ENCODE measurements around the gene PCGF2. TPM values are rescaled to one million over a fixed set of nuclear protein-coding genes. Genes with fewer than 3 reads are reported as not detected.
A peak's percentile ranks its signal among the peaks of the same experiment; 100 is the strongest.

The PCGF2 gene
- total RNA-seq, 1 experiment from 2014 or later, result 95.1 TPM

DNA sequence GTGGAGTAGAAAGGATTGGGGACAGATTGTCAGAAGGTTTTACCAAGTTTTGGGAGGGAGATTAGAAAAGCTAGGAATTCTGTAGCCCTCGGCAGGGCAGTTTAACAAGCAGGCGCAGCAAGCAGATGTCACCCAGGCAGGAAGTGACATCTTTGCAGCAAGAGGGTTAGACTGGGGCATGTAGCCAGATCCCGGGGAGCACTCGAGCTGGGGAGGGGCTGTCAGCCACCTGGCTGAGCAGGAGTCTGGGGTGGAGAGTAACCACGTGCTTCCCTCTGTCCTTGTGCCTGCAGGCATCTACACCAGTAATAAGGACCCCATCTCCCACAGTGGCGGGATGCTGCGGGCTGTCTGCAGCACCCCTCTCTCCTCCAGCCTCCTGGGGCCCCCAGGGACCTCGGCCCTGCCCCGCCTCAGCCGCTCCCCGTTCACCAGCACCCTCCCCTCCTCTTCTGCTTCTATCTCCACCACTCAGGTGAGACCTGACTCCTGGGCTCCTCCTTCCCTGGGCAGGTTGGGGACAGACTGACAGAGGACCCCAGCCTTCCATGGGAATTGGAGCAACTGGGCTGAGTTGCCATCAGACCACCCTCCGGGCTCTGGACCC lies 30.9 kb downstream of the PCGF2 start:
- TF ChIP-seq, protein P1, sequence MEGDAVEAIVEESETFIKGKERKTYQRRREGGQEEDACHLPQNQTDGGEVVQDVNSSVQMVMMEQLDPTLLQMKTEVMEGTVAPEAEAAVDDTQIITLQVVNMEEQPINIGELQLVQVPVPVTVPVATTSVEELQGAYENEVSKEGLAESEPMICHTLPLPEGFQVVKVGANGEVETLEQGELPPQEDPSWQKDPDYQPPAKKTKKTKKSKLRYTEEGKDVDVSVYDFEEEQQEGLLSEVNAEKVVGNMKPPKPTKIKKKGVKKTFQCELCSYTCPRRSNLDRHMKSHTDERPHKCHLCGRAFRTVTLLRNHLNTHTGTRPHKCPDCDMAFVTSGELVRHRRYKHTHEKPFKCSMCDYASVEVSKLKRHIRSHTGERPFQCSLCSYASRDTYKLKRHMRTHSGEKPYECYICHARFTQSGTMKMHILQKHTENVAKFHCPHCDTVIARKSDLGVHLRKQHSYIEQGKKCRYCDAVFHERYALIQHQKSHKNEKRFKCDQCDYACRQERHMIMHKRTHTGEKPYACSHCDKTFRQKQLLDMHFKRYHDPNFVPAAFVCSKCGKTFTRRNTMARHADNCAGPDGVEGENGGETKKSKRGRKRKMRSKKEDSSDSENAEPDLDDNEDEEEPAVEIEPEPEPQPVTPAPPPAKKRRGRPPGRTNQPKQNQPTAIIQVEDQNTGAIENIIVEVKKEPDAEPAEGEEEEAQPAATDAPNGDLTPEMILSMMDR (IDR thresholded peaks at IDR 0.05; ENCODE audit: insufficient read depth in 1 of 2, low read depth in 1 of 2, low read length in 1 of 2, severe bottlenecking in 1 of 2, unreplicated experiment in 1 of 2), result no peak
- BruUV-seq (replicated peaks), result no TSS peak
- Histone ChIP-seq H3K4me1 (peaks cover 7% of the 10 kb centered on the region; the same call in 1 of the 2 replicates), H3K9me3 (no peaks in the 10 kb centered on the region), H3K36me3 (ENCODE audit: control insufficient read depth, insufficient read depth, low read length) (peaks cover 12% of the 10 kb centered on the region), H3K27me3 (replicated peaks; ENCODE audit: control insufficient read depth, insufficient read depth, low read length) (no peaks in the 10 kb centered on the region), H3K4me3 (ENCODE audit: low read depth, low read length) (no peak overlapping the region)
- no peaks in the 10 kb centered on the region for H3K9me3 Mint-ChIP-seq (ENCODE audit: unreplicated experiment)
- ChIA-PET POLR2A (no interaction called here), CTCF (no interaction called here)
- peaks cover 14% of the 10 kb centered on the region for H3K4me1 Mint-ChIP-seq (ENCODE audit: low read depth, unreplicated experiment)
- H3K36me3 Mint-ChIP-seq (ENCODE audit: insufficient read depth, unreplicated experiment), result peaks cover 36% of the 10 kb centered on the region
- H3K27ac Mint-ChIP-seq (ENCODE audit: unreplicated experiment), result peak overlapping the region; percentile 29
- intact Hi-C loops (cut with micrococcal nuclease; ENCODE audit: unreplicated experiment), result no loop called here
- H3K4me3 Mint-ChIP-seq (ENCODE audit: unreplicated experiment), result no peak overlapping the region
- no peak for DNase-seq
- H3K27me3 Mint-ChIP-seq (ENCODE audit: insufficient read depth, unreplicated experiment), result no peaks in the 10 kb centered on the region

DNA sequence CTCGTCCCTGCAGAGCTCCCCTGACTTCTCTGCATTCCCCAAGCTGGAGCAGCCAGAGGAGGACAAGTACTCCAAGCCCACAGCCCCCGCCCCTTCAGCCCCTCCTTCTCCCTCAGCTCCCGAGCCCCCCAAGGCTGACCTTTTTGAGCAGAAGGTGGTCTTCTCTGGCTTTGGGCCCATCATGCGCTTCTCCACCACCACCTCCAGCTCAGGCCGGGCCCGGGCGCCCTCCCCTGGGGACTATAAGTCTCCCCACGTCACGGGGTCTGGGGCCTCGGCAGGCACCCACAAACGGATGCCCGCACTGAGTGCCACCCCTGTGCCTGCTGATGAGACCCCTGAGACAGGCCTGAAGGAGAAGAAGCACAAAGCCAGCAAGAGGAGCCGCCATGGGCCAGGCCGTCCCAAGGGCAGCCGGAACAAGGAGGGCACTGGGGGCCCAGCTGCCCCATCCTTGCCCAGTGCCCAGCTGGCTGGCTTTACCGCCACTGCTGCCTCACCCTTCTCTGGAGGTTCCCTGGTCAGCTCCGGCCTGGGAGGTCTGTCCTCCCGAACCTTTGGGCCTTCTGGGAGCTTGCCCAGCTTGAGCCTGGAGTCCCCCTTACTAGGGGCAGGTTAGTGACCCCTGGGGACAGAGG lies 31.6 kb downstream of the PCGF2 start:
- H3K4me3 ChIP-seq (ENCODE audit: low read depth, low read length), result no peak overlapping the region
- peaks cover 11% of the 10 kb centered on the region for H3K36me3 ChIP-seq (ENCODE audit: control insufficient read depth, insufficient read depth, low read length)
- TF ChIP-seq, protein P1 (IDR thresholded peaks at IDR 0.05; ENCODE audit: insufficient read depth in 1 of 2, low read depth in 1 of 2, low read length in 1 of 2, severe bottlenecking in 1 of 2, unreplicated experiment in 1 of 2), result no peak
- H3K27me3 ChIP-seq (replicated peaks; ENCODE audit: control insufficient read depth, insufficient read depth, low read length), result no peaks in the 10 kb centered on the region
- intact Hi-C loops (cut with micrococcal nuclease; ENCODE audit: unreplicated experiment), result no loop called here
- Mint-ChIP-seq H3K27me3 (ENCODE audit: insufficient read depth, unreplicated experiment) (no peaks in the 10 kb centered on the region), H3K4me1 (ENCODE audit: low read depth, unreplicated experiment) (peaks cover 14% of the 10 kb centered on the region), H3K4me3 (ENCODE audit: unreplicated experiment) (no peak overlapping the region), H3K27ac (ENCODE audit: unreplicated experiment) (peak overlapping the region; percentile 29), H3K9me3 (ENCODE audit: unreplicated experiment) (no peaks in the 10 kb centered on the region), H3K36me3 (ENCODE audit: insufficient read depth, unreplicated experiment) (peaks cover 40% of the 10 kb centered on the region)
- BruUV-seq (replicated peaks), result no TSS peak
- POLR2A ChIA-PET, result interaction anchor here (0.6 kb wide), 2 partner anchors 11 to 29 kb away, joined by 4 read pairs; no protein-coding TSS in a partner anchor
- no peak for DNase-seq
- no peaks in the 10 kb centered on the region for H3K9me3 ChIP-seq
- CTCF ChIA-PET, result interaction anchor here (0.8 kb wide), 1 partner anchor 19 kb away, joined by 3 read pairs; no protein-coding TSS in a partner anchor
- peaks cover 7% of the 10 kb centered on the region; the same call in 1 of the 2 replicates for H3K4me1 ChIP-seq

DNA sequence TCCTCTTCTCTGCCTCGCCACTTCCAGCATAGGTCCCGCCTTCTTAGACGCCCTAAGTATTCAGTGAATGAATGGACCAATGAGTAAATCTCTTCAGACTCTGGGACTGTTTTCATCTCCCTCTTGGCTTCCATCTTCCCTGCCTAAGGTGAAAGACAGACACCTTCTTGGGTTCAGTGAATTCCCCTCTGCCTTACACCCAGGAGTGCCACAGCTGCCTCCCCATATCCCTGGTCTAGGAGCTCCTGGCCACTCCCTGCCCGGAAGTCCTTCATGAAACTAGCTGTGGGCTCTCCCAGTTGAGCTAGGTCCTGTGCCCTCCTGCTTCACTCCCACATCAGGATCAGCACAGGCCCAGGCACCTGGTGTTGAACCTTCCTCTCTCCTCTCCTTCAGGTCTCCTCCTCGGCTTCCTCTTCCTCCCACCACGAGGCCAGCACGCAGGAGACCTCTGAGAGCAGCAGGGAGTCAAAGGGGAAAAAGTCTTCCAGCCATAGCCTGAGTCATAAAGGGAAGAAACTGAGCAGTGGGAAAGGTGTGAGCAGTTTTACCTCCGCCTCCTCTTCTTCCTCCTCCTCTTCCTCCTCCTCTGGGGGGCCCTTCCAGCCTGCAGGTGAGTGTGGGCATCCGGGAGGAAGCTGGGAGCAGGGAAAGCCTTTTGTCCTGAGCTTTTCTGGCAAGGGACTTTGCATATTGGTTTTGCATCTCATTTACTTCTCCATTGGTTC lies 32.8 kb downstream of the PCGF2 start:
- H3K4me1 ChIP-seq, result peaks cover 7% of the 10 kb centered on the region; the same call in 1 of the 2 replicates
- BruUV-seq (replicated peaks), result no TSS peak
- intact Hi-C loops (cut with micrococcal nuclease; ENCODE audit: unreplicated experiment), result no loop called here
- no peaks in the 10 kb centered on the region for H3K9me3 ChIP-seq
- no peaks in the 10 kb centered on the region for H3K27me3 ChIP-seq (replicated peaks; ENCODE audit: control insufficient read depth, insufficient read depth, low read length)
- H3K36me3 ChIP-seq (ENCODE audit: control insufficient read depth, insufficient read depth, low read length), result peaks cover 10% of the 10 kb centered on the region
- CTCF ChIA-PET, result interaction anchor here (0.8 kb wide), 1 partner anchor 20 kb away, joined by 3 read pairs; no protein-coding TSS in a partner anchor
- TF ChIP-seq, protein P1 (IDR thresholded peaks at IDR 0.05; ENCODE audit: insufficient read depth in 1 of 2, low read depth in 1 of 2, low read length in 1 of 2, severe bottlenecking in 1 of 2, unreplicated experiment in 1 of 2), result no peak
- no peaks in the 10 kb centered on the region for H3K27me3 Mint-ChIP-seq (ENCODE audit: insufficient read depth, unreplicated experiment)
- peak overlapping the region; percentile 17 for H3K27ac Mint-ChIP-seq (ENCODE audit: unreplicated experiment)
- H3K9me3 Mint-ChIP-seq (ENCODE audit: unreplicated experiment), result no peaks in the 10 kb centered on the region
- no peak overlapping the region for H3K4me3 ChIP-seq (ENCODE audit: low read depth, low read length)
- no peak for DNase-seq
- peaks cover 41% of the 10 kb centered on the region for H3K36me3 Mint-ChIP-seq (ENCODE audit: insufficient read depth, unreplicated experiment)
- POLR2A ChIA-PET, result interaction anchor here (0.6 kb wide), 1 partner anchor 30 kb away, joined by 4 read pairs; no protein-coding TSS in a partner anchor
- H3K4me3 Mint-ChIP-seq (ENCODE audit: unreplicated experiment), result no peak overlapping the region
- peaks cover 25% of the 10 kb centered on the region for H3K4me1 Mint-ChIP-seq (ENCODE audit: low read depth, unreplicated experiment)
